HepG2 (cell line): ENCODE results near the gene RNASE13. TPM values are rescaled to one million over a fixed set of nuclear protein-coding genes. Genes with fewer than 3 reads are reported as not detected.

Experiments
- ARID3A ChIP-seq: IDR thresholded peaks from 2 replicates; pipeline ENCODE4 v1.6.1; 2012; ENCODE audit warnings: low read depth, low read length, improper control_type of control experiment
- EED ChIP-seq: sonication (generic); formaldehyde crosslinking; IDR thresholded peaks from 2 replicates; pipeline ENCODE4 v1.5.0; 2020; ENCODE audit warnings: mild to moderate bottlenecking, missing genetic modification reagents
- HDAC1 ChIP-seq: sonication (generic); formaldehyde crosslinking; IDR thresholded peaks from 2 replicates; pipeline ENCODE4 v1.5.1; 2020; ENCODE audit warnings: mild to moderate bottlenecking, missing genetic modification reagents
- MBNL3 ChIP-seq: fragments of 250-450 bp; sonication (Bioruptor Pico); conservative IDR thresholded peaks from 2 replicates; pipeline ENCODE4 v1.8.0; 2022; ENCODE audit warnings: mild to moderate bottlenecking, inconsistent platforms
- NPAS2 ChIP-seq: sonication (generic); formaldehyde crosslinking; IDR thresholded peaks from 2 replicates; pipeline ENCODE4 v1.8.0; 2022; ENCODE audit warnings: mild to moderate bottlenecking, missing genetic modification reagents, borderline replicate concordance
- PHB2 ChIP-seq: fragments of 450-650 bp; IDR thresholded peaks from 2 replicates; pipeline ENCODE4 v1.6.1; 2018; ENCODE audit not compliant: partially characterized antibody
- RARG ChIP-seq: sonication (generic); formaldehyde crosslinking; IDR thresholded peaks from 2 replicates; pipeline ENCODE4 v1.4.0; 2020; ENCODE audit warnings: low read depth, mild to moderate bottlenecking, missing genetic modification reagents
- SP5 ChIP-seq: IDR thresholded peaks from 2 replicates; pipeline ENCODE4 v1.6.1; 2016; ENCODE audit warnings: low read depth, borderline replicate concordance
- ZNF318 ChIP-seq: sonication (generic); formaldehyde crosslinking; IDR thresholded peaks from 2 replicates; pipeline ENCODE4 v1.4.0; 2020; ENCODE audit warnings: mild to moderate bottlenecking, missing genetic modification reagents
- ZNF34 ChIP-seq: sonication (generic); formaldehyde crosslinking; IDR thresholded peaks from 2 replicates; pipeline ENCODE4 v1.4.0; 2020; ENCODE audit warnings: mild to moderate bottlenecking, missing genetic modification reagents, borderline replicate concordance
- polyA plus RNA-seq, 8 experiments: library from polyadenylated mRNA; depleted of rRNA in 3 of 8; stranded (reverse) in 7 of 8; unstranded in 1 of 8; fragments of >200 nt; fragmentation: Illumina TruSeq in 4 of 8; extraction: Trizol in 4 of 8; gene quantifications; 2 replicates each; pipeline versions ENCODE4 v1.2.1 to v1.2.3, GENCODE V29; 2011 to 2016; ENCODE audit warnings: low read depth in 4 of 8, missing spikeins in 1 of 8, mixed read lengths in 1 of 8; ENCODE audit not compliant: insufficient read depth in 1 of 8
- total RNA-seq, 5 experiments: library from RNA; depleted of rRNA; stranded (reverse); fragments of >200 nt; fragmentation: Illumina TruSeq; extraction: Trizol; gene quantifications; 2 replicates each; pipeline ENCODE4 v1.2.3, GENCODE V29; 2016; ENCODE audit warnings: low read depth in 1 of 5
- TF ChIP-seq, protein P1 (sequence below): sonication (generic); formaldehyde crosslinking; IDR thresholded peaks from 2 replicates; pipeline ENCODE4 v1.4.0; 2020; ENCODE audit warnings: missing genetic modification reagents

RNASE13 gene
- total and polyA plus RNA-seq, 2 of the 13 experiments (the other 11 are each of a cell fraction or from before 2014, with no cell fraction given): 1.0 TPM; not detected in 1

DNA sequence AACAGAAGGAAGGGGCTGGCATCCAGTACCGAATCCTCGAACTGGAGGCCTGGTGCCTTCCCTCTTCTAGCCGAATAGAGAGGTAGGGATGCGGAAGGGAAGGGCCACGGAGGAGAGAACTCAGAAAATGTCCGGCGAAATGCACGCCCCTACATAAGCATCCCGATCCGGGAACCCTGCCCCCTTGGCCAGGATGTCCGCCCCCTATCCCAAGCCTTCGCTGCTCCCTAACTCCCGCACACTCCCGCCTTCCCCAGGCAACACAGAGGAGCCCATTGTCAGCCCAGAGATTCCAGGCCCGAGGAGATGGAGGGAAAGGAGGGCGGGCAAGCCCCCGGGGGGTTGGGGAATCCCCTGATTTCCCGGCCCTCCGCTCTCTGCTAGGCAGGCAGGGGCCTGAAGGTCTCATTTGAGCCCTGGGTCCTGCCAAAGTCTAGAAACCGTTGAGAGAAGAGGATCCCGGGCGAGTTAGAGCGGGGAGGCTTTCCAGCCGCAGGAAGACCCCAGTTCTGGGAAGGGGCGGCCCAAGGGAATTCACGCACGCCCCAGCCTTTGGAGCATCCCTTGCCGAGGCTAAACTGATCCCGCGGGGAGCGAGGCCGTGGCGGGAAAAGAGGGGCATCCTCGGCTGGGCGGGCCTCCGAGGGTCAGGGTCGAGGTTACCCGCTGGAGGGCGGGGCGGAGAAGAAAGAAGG is 34.9 kb upstream of the RNASE13 start (continued):
- TF ChIP-seq, protein P1, sequence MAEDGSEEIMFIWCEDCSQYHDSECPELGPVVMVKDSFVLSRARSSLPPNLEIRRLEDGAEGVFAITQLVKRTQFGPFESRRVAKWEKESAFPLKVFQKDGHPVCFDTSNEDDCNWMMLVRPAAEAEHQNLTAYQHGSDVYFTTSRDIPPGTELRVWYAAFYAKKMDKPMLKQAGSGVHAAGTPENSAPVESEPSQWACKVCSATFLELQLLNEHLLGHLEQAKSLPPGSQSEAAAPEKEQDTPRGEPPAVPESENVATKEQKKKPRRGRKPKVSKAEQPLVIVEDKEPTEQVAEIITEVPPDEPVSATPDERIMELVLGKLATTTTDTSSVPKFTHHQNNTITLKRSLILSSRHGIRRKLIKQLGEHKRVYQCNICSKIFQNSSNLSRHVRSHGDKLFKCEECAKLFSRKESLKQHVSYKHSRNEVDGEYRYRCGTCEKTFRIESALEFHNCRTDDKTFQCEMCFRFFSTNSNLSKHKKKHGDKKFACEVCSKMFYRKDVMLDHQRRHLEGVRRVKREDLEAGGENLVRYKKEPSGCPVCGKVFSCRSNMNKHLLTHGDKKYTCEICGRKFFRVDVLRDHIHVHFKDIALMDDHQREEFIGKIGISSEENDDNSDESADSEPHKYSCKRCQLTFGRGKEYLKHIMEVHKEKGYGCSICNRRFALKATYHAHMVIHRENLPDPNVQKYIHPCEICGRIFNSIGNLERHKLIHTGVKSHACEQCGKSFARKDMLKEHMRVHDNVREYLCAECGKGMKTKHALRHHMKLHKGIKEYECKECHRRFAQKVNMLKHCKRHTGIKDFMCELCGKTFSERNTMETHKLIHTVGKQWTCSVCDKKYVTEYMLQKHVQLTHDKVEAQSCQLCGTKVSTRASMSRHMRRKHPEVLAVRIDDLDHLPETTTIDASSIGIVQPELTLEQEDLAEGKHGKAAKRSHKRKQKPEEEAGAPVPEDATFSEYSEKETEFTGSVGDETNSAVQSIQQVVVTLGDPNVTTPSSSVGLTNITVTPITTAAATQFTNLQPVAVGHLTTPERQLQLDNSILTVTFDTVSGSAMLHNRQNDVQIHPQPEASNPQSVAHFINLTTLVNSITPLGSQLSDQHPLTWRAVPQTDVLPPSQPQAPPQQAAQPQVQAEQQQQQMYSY (CRISPR knock-in tag): no peak
- TF ChIP-seq ZNF34 (CRISPR knock-in tag): no peak; the same call in 1 of the 2 replicates
- TF ChIP-seq RARG (CRISPR knock-in tag): no peak
- TF ChIP-seq NPAS2 (CRISPR knock-in tag): no peak
- no peak for TF ChIP-seq ARID3A
- peak; percentile 90 for TF ChIP-seq HDAC1 (CRISPR knock-in tag)
- 0 out of 2 replicates have a peak, but pooled peaks have one; percentile 28 for TF ChIP-seq EED (CRISPR knock-in tag)
- TF ChIP-seq ZNF318: peak; percentile 58; the same call in 1 of the 2 replicates
- no peak for TF ChIP-seq PHB2
- peak; percentile 41 for TF ChIP-seq SP5
- no peak for TF ChIP-seq MBNL3 (CRISPR knock-in tag)
